Hypothalamus (tissue), 51 donors: ENCODE data around the gene RBBP5.
"Not testable (repeated sequence)": the region's sequence is repeated elsewhere in the genome, so short reads cannot be mapped to it uniquely, and the experiment has no call there.

Experiments used
- DNase-seq, 51 donors: peaks; one replicate each; lab custom pipeline; 2025; lab: John Stamatoyannopoulos, UW

RBBP5 gene

GRCh38 chr1:205121660-205122488 is at the start of gene RBBP5:
RBBP5 (minus strand) TSS chr1:205121978; CDS start chr1:205121873, 105 bp downstream.
- DNase-seq = peak; percentile 37 to 98 (median 88)

GRCh38 chr1:205171369-205171768 is 49.6 kb upstream of the RBBP5 start:
- no peak for DNase-seq

- no peak for DNase-seq
Measured at GRCh38 chr1:205170532-205171269, 48.9 kb upstream of the RBBP5 start.

GRCh38 chr1:205169248-205169647 is 47.5 kb upstream of the RBBP5 start:
- no peak for DNase-seq

- DNase-seq = no peak
Measured at GRCh38 chr1:205168291-205168690, 46.5 kb upstream of the RBBP5 start.

- DNase-seq = no peak
Measured at GRCh38 chr1:205162301-205162700, 40.5 kb upstream of the RBBP5 start.

GRCh38 chr1:205161076-205161475 is 39.3 kb upstream of the RBBP5 start:
- DNase-seq = no peak

GRCh38 chr1:205158048-205158616 is 36.4 kb upstream of the RBBP5 start:
- no peak for DNase-seq

- DNase-seq = not testable (repeated sequence)
Measured at GRCh38 chr1:205155665-205156377, 34.0 kb upstream of the RBBP5 start.

GRCh38 chr1:205152505-205152904 is 30.7 kb upstream of the RBBP5 start:
- no peak for DNase-seq

- no peak for DNase-seq
Measured at GRCh38 chr1:205150651-205151428, 29.1 kb upstream of the RBBP5 start.

- DNase-seq = no peak
Measured at GRCh38 chr1:205147191-205147835, 25.5 kb upstream of the RBBP5 start.

GRCh38 chr1:205144751-205145150 is 23.0 kb upstream of the RBBP5 start:
- DNase-seq = no peak

GRCh38 chr1:205144046-205144720 is 22.4 kb upstream of the RBBP5 start:
- DNase-seq = no peak

GRCh38 chr1:205142102-205142469 is 20.3 kb upstream of the RBBP5 start:
- peak in 1 of 51 donors; percentile 22 for DNase-seq

GRCh38 chr1:205141236-205142101 is 19.7 kb upstream of the RBBP5 start:
- peak in 48 of 51 donors; percentile 2 to 80 (median 44) for DNase-seq

GRCh38 chr1:205140113-205140512 is 18.3 kb upstream of the RBBP5 start:
- no peak for DNase-seq

GRCh38 chr1:205137901-205138300 is 16.1 kb upstream of the RBBP5 start:
- DNase-seq = no peak
